GM18505 (cell line): ENCODE data around the gene RASAL2.

ENCODE experiments used
- ATAC-seq: cut with Tn5 transposase; IDR thresholded peaks from one replicate; pipeline ENCODE4 v1.9.1; 2021; ENCODE audit not compliant: unreplicated experiment
- POLR2A ChIP-seq: IDR thresholded peaks from 4 replicates; pipeline ENCODE4 v1.6.1; 2011; ENCODE audit warnings: borderline replicate concordance; ENCODE audit not compliant: insufficient read depth, insufficient read length; ENCODE audit errors: extremely low read depth

The RASAL2 gene

GRCh38 chr1:178503849-178504248 is 409.9 kb downstream of the RASAL2 start:
- TF ChIP-seq POLR2A: no peak

GRCh38 chr1:178504286-178504685 is 410.4 kb downstream of the RASAL2 start:
- no peak for TF ChIP-seq POLR2A
- ATAC-seq: no peak

More at GRCh38 chr1:178503849-178504248, 409.9 kb downstream of the RASAL2 start:
- ATAC-seq: no peak

- no peak for ATAC-seq
- TF ChIP-seq POLR2A: no peak
Measured at GRCh38 chr1:178506177-178506576, 412.3 kb downstream of the RASAL2 start.

- TF ChIP-seq POLR2A: no peak
- ATAC-seq: no peak
Measured at GRCh38 chr1:178506669-178507068, 412.8 kb downstream of the RASAL2 start.

GRCh38 chr1:178509414-178510007 is 415.6 kb downstream of the RASAL2 start:
- no peak for ATAC-seq
- TF ChIP-seq POLR2A: no peak

- no peak for ATAC-seq
- no peak for TF ChIP-seq POLR2A
Measured at GRCh38 chr1:178510155-178510554, 416.3 kb downstream of the RASAL2 start.

- TF ChIP-seq POLR2A: no peak
Measured at GRCh38 chr1:178512566-178513277, 418.8 kb downstream of the RASAL2 start, which contains the start of gene TEX35. Gene TEX35 (plus strand): TSS chr1:178513109. CDS start chr1:178513189, 80 bp downstream.

GRCh38 chr1:178513278-178513983 is 419.5 kb downstream of the RASAL2 start:
- TF ChIP-seq POLR2A: no peak
- ATAC-seq: no peak

More at GRCh38 chr1:178512566-178513277, 418.8 kb downstream of the RASAL2 start, which contains the start of gene TEX35:
- ATAC-seq: no peak

GRCh38 chr1:178516110-178516509 is 422.2 kb downstream of the RASAL2 start:
- TF ChIP-seq POLR2A: no peak
- ATAC-seq: no peak

- no peak for ATAC-seq
- no peak for TF ChIP-seq POLR2A
Measured at GRCh38 chr1:178518894-178519293, 425.0 kb downstream of the RASAL2 start.

GRCh38 chr1:178520803-178521202 is 426.9 kb downstream of the RASAL2 start:
- ATAC-seq: no peak
- no peak for TF ChIP-seq POLR2A

- ATAC-seq: no peak
- TF ChIP-seq POLR2A: no peak
Measured at GRCh38 chr1:178521241-178521640, 427.3 kb downstream of the RASAL2 start.

GRCh38 chr1:178527117-178527516 is 433.2 kb downstream of the RASAL2 start:
- no peak for TF ChIP-seq POLR2A
- no peak for ATAC-seq

- ATAC-seq: no peak
- no peak for TF ChIP-seq POLR2A
Measured at GRCh38 chr1:178528228-178528952, 434.5 kb downstream of the RASAL2 start.

- ATAC-seq: no peak
- TF ChIP-seq POLR2A: no peak
Measured at GRCh38 chr1:178528953-178529335, 435.0 kb downstream of the RASAL2 start.
